Activated naive CD4-positive, alpha-beta T cell treated with anti-CD3 and anti-CD28 coated beads, Interleukin-2, amount 50 U/mL, for 16 hours (primary cell): Measurements from ENCODE around the gene SLC35E3.
"Not testable (repeated sequence)": the region's sequence is repeated elsewhere in the genome, so short reads cannot be mapped to it uniquely, and the experiment has no call there.

Source experiments
- DNase-seq: peaks from one replicate; pipeline ENCODE4 v3.0.0-alpha.2; 2020

Gene SLC35E3

DNA sequence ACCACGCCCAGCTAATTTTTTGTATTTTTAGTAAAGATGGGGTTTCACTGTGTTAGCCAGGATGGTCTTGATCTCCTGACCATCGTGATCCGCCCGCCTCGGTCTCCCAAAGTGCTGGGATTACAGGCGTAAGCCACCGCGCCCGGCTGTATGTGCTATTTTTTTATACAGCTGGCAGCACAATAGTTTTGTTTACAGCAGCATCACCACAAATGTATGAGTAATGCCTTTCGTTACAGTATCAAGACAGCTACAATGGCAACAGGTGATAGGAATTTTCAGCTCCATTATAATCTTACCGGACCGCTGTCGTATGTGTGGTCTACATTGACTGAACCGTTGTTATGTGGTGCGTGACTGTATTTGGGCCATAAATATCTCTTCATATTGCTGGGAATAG, 50.4 kb downstream of the SLC35E3 start:
- DNase-seq = no peak

DNA sequence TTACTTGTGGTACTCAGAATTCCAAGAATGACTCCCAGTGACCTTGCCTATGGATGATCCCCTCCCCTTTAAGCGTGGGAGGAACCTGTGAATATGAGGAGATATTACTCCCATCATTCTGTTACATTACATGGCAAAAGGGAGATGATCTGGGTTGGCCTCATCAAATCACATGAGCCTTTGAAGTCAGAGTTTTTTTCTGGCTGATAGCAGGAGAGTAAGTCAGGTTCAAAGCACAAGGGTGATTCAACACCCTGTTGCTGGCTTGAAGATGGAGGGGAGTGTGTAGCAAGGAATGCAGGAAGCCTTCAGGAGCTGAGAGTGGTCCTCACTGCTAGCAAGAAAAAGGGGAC, 52.9 kb downstream of the SLC35E3 start:
- DNase-seq = no peak

DNA sequence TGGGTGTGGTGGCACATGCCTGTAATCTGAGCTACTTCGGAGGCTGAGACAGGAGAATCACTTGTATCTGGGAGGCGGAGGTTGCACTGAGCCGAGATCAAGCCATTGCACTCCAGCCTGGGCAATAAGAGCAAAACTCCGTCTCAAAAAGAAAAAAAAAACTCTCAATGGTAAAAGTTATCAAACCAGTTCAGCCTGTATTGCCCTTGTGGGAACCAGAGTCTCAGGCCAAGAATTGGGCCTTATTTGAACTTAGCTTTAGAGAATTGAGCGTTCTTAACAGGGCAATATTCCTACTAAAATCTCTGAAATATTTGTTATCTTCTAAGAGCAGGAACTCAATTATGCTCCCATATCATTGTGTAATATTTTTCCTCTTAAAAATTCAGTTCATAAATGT, 54.3 kb downstream of the SLC35E3 start:
- DNase-seq = no peak

DNA sequence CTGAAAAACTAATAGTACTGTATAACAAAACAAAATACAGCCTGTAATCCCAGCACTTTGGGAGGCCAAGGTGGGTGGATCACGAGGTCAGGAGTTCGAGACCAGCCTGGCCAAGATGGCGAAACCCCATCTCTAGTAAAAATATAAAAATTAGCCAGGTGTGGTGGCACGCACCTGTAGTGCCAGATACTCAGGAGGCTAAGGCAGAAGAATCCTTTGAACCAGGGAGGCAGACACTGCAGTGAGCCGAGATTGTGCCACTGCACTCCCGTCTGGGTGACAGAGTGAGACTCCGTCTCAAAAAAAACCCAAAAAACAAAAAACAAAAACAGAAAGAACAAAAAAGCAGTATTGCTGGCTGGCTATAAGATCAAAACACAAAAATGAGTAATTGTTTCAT, 55.1 kb downstream of the SLC35E3 start:
- not testable (repeated sequence) for DNase-seq

DNA sequence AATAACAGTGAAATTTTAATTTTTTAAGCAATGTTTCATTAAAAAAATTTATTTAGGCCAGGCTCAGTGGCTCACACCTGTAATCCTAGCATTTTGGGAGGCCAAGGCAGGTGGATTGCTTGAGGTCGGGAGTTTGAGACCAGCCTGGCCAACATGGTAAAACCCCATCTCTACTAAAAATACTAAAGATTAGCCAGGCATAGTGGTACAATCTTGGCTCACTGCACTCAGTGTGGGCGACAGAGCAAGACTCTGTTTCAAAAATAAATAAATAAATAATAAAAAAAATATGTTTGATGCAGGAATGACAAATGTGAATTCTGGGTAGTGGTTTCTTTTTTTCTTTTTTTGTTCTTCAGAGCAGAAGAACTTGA, 56.4 kb downstream of the SLC35E3 start:
- not testable (repeated sequence) for DNase-seq

DNA sequence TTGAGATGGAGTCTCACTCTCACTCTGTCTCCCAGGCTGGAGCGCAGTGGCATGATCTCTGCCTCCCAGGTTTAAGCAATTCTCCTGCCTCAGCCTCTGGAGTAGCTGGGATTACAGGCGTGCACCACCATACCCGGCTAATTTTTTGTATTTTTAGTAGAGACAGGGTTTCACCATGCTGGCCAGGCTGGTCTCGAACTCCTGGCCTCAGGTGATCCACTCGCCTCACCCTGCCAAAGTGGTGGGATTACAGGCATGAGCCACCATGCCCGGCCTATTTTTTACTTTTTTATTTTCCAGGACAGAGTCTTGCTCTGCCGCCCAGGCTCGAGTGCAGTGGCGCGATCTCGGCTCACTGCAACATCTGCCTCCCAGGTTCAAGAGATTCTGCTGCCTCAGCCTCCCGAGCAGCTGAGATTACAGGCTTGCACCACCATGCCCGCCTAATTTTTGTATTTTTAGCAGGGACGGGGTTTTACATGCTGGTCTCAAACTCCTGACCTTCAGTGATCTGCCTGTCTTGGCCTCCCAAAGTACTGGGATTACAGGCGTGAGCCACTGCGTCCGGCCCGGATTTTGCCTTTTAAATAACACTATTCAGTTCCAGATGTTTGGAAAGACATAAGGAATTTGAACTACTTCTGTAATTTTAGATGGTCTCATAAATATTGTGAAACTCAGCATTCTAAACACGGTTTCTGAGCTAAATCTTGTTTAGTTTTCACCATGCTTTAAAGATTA, 57.1 kb downstream of the SLC35E3 start:
- not testable (repeated sequence) for DNase-seq

DNA sequence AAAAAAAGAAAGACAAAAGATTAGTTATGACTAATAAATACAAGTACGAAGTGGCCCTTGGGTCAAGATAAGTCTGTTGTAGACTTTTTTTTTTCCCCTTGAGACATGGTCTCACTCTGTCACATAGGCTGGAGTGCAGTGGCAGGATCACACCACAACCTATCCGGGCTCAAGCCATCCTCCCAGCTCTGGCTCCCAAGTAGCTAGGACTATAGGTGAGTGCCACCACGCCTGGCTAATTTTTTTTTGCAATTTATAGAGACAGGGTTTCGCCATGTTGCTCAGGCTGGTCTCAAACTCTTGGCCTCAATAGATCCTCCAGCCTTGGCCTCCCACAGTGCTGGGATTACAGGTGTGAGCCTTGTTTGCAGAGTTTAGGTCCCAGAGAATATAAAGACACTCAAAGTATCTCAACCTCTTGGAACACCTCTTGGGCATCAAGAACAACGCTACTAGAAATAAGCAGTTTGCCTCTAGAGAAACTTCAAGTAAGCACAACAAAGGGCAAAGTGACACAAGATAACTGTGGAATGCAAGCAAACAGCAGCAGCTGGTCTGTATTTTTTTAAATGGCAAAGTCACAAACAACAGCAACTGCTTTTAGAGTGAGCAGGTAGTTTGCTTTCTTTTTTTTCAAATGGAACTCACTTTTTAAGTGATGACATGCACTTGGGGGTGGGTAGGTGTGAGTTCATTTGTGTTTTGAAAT, 58.1 kb downstream of the SLC35E3 start:
- no peak for DNase-seq

DNA sequence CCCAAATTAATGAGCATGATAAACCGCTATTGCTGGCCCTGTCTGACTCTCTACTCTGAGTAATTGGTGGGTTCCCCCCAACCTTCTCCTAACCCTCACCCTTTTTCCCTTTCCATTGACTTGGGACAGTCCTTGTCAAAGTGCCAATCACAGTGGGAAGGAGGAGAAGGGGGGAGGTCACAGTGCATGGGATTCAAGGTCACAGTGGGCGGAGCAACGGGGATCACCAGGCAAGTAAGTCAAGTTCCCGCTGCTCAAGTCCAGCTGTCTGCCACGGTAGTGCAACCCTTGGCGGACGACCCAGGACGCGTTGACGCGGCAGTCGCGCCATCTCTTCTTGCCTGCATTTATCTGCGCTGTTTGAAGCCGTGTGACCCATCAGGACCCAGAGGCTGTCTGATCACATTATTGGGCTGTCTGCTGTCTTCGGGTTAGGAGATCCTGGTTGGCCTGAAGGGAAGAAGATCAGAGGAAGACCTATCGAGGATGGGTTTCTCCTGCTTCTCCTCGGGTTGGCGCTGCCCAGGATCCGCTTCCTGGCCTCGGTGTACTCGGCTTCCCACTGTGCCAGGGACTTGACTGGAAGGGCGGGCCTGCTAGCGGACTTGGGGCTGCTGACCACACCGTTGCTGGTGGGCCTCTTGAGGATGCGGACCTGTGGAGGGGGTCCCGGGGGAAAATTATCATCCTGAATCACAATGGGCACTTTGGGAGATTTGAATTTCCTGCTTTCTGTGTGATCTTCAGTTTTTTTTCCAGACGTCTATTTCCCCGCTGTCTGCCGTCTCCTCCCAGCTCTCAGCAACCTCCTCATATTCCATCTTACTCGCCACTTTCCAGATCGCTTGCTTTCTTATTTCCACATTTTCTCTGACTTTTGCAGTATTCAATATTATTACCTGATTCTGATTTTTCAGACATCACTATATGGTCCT, 58.9 kb downstream of the SLC35E3 start:
- no peak for DNase-seq

DNA sequence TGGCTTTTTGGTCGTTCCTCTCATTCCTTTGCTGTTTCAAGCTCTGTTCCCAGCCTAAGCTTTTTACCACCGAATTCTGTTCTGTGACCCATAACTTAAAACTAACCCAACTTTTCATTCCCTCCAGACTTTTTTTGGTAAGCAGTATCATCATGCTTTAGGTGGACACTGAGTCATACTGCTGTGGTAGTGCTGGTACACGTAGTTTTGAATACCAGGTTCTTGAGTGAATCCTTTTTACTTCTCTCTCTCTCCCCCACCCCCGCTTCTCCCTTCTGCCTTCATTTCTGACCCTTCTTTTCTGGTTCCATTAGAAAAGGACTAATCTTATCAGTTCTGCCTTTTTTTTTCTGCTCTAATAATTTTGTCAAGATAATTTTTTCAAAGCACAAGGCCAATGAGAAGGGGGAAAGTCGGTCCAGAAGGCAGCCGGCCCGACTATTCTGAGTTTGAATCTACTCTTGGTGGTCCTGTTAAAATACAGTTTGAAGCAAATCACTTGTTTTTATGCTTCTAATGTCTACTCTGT, 59.7 kb downstream of the SLC35E3 start:
- no peak for DNase-seq

DNA sequence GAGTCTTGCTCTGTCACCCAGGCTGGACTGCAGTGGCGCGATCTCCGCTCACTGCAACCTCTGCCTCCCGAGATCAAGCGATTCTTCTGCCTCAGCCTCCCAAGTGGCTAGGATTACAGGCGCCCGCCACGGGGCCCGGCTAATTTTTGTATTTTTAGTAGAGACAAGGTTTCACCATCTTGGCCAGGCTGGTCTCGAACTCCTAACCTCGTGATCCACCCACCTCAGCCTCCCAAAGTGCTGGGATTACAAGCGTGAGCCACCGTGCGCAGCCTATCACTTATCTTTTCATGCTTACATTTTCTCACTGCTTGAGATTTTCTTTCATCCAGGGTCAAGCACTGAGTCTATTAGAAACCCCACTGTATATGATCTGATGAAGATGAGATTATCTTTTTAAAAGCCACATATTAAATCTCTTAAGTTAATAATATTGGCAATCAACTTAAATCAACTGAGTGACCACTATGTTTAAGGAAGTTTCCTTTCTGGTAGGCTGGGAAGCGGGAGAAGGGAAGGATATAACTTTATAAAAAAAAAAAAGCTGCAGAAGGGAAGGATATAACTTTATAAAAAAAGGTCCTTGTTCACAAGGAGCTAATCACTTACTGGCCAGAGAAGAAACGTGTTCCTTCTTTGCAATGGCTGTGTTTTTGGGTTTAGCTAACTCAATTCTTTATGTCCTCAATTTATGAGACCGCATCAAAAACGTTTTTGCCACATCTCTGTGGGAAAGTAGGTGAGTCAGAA, 60.7 kb downstream of the SLC35E3 start:
- no peak for DNase-seq

DNA sequence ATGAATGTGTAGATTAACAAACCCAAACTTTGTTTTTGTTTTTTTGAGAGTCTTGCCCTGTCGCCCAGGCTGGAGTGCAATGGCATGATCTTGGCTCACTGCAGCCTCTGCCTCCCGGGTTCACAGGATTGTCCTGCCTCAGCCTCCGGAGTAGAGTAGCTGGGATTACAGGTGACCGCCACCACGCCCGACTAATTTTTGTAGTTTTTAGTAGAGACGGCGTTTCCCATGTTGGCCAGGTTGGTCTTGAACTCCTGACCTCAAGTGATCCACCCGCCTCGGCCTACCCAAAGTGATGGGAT, 61.2 kb downstream of the SLC35E3 start:
- not testable (repeated sequence) for DNase-seq

DNA sequence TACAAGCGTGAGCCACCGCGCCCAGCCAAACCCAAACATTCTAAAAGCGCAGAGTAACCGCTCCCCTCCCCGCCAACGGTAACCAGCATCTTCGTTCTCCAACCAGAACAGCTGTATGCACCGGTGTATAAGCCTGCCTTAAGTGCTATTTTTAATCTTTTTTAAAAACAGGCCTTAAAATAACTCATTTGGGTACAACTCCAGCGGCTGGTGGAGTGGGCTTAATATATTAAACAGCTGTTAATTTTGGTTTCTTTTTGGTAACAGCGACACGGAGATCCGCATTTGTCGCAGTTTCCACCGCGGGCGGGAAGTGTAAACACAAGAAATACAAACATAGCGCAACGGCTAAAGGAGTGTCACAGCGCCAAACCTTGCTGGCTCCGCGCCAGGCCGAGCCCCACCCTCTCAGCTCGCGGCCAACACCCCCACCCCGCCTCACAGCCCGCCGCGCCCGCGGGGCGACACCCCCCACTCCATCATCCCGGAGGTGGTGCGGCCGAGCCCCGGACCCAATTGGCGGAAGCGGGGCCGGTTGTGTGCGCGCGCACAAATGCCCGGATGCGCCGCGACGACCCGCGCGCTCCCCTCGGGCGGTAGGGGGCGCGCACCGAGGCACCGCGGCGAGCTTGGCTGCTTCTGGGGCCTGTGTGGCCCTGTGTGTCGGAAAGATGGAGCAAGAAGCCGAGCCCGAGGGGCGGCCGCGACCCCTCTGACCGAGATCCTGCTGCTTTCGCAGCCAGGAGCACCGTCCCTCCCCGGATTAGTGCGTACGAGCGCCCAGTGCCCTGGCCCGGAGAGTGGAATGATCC, 61.8 kb downstream of the SLC35E3 start, which contains the start of gene MDM2:
Gene MDM2, plus strand, starts transcription at position 602 of the 812 bp plus-strand sequence. CDS start 301 bp downstream, outside the sequence.
- peak; percentile 93 for DNase-seq

DNA sequence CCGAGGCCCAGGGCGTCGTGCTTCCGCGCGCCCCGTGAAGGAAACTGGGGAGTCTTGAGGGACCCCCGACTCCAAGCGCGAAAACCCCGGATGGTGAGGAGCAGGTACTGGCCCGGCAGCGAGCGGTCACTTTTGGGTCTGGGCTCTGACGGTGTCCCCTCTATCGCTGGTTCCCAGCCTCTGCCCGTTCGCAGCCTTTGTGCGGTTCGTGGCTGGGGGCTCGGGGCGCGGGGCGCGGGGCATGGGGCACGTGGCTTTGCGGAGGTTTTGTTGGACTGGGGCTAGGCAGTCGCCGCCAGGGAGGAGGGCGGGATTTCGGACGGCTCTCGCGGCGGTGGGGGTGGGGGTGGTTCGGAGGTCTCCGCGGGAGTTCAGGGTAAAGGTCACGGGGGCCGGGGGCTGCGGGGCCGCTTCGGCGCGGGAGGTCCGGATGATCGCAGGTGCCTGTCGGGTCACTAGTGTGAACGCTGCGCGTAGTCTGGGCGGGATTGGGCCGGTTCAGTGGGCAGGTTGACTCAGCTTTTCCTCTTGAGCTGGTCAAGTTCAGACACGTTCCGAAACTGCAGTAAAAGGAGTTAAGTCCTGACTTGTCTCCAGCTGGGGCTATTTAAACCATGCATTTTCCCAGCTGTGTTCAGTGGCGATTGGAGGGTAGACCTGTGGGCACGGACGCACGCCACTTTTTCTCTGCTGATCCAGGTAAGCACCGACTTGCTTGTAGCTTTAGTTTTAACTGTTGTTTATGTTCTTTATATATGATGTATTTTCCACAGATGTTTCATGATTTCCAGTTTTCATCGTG, 62.6 kb downstream of the SLC35E3 start:
- DNase-seq = peak; percentile 51

DNA sequence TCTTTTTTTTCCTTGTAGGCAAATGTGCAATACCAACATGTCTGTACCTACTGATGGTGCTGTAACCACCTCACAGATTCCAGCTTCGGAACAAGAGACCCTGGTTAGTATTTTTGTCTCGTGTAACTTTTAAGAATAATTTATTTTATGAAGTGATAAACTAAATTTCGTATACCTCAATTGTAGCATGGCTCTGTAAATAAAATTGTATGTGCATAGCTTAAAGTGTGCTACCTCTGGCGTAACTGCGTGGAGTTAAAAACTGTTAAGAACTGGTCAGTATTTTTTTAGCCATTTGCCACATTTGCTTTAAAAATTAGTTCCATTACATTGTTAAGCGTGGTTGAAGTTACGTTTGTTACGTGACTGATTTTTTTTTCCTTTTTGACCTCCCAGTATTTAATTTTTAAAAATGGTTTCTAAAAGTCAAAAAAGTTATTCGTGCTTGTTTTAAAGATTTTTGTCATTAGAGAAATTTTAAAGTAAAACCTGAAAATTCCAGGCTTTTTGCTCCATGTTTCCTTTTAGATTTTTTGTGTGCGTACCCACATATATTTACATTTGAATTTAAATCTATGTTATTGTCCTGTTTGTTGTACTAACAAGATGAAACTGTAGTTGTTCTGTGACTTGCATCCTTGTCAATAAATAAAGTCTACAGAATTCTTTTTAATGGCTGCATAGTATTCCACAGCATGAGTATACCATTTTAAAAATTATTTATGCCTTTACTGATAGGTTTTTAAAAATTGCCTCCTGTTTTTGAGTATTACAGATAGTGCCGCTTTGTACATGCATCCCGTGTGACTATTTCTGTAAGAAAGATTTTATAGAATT, 63.4 kb downstream of the SLC35E3 start:
- no peak for DNase-seq

DNA sequence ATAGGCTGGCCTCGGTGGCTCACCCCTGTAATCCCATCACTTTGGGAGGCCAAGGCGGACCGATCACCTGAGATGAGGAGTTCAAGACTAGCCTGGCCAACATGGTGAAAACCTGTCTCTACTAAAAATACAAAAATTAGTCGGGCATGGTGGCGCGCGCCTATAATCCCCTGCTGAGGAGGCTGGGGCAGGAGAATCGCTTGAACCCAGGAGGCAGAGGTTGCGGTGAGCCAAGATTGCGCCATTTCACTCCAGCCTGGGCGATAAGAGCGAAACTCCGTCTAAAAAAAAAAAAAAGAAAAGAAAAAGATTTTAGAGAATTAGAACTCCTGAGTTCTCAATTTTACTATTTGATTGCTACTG, 64.0 kb downstream of the SLC35E3 start:
- DNase-seq = not testable (repeated sequence)

DNA sequence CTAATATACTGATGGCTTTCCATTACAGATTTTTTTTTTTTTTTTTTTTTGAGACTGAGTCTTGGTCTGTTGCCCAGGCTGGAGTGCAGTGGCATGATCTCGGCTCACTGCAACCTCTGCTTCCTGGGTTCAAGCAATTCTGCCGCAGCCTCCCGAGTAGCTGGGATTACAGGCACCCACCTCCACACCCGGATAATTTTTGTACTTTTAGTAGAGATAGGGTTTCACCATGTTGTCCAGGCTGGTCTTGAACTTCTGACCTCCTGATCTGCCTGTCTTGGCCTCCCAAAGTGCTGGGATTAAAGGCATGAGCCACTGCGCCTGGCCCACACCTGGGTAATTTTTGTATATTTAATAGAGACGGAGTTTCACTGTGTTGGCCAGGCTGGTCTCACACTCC, 65.6 kb downstream of the SLC35E3 start:
- not testable (repeated sequence) for DNase-seq

DNA sequence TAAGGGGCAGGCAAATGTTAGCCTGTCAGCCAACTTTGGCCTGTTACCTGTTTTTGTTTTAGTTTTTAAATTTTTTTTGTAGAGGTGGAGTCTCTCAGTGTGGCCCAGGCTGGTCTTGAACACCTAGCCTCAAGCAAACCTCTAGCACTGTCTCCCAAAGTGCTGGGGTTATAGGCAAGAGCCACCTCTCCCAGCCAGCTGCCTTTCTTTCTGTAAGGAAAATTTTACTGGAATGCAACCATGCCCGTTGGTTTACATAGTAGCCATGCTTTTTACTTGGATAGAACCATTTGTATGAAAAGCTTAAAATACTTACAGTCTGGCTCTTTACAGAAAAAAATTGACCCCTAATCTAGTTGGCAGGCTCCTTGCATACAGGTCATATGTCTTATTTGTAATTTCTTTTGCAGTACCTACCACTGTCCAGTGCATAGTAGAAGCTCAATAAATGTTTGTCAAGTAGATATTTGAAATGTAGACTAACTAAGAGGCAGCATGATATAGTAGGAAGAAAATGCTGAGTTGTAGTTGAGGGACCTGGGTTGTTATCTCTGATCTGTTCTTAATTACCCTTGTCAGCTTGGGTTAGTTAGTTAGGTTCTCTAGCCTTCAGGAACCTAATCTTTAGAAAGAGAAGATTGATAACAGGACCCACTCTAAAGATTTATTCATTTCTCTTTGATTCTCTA, 66.7 kb downstream of the SLC35E3 start:
- DNase-seq = no peak

DNA sequence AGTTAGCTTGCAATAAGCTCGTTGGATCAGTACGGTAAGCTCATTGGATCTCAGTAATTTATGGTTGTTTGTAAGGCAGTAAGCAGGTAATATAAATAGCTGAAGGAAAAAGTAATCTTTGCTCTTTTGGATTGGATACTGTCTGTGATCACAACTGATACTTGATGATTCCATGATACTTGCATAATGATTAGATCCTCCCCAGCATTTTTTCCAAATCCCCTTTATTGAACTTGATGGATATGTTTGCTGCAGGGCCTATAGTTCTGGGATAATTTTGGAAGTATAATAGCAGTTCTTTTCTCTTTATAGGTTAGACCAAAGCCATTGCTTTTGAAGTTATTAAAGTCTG, 67.2 kb downstream of the SLC35E3 start:
- no peak for DNase-seq

DNA sequence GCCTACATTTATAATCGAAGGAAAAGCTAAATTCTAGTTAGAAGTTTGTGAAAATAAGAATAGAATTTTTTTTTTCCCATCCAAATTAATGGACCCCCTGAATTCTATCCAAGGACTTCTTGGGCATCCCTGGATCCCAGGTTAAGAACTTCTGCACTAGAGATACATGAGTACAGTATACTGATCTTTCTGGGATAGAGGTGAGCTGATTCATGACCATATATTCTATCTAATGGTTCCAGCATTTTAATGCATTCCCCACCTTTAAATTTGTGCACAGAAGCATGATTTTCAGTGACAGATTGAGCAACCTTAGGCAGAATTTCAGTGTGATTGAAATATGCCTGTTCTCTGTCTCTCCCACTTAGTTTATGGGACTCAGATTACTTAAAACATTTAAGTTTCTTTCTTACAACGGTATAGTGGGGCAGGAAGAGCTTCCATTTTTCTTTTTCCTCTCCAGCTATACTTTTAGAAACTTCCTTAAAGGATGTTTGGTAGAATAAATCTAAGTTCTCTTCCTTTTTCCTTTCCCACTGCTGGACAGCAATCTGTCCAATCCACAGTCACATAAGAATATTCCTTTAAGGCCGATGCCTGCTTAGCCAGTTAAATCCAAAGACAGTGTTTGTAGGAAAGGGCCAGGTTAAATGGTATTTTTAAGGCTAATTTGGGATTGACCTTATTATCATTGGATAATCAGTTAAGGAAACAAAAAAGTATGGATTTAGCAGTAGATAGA, 68.7 kb downstream of the SLC35E3 start:
- no peak for DNase-seq
